ENCODE measurements around the gene RCVRN.
"Not testable (repeated sequence)": the region's sequence is repeated elsewhere in the genome, so short reads cannot be mapped to it uniquely, and the experiment has no call there.

Gene RCVRN

GRCh38 chr17:9922012-9922848 is 17.2 kb upstream of the RCVRN start:
- Histone ChIP-seq H3K79me2 (ENCODE audit: insufficient read depth, low read length) (no peaks in the 10 kb centered on the region), H3K4me1 (ENCODE audit: insufficient read depth, low read length, poor library complexity, severe bottlenecking) (no peaks in the 10 kb centered on the region), H3F3A (ENCODE audit: low read depth) (no peaks in the 10 kb centered on the region), H3K9ac (ENCODE audit: low read depth, low read length, poor library complexity, severe bottlenecking) (no peak overlapping the region), H3K36me3 (ENCODE audit: insufficient read depth, low read length) (peaks cover 51% of the 10 kb centered on the region; the same call in 1 of the 2 replicates), H3K9me2 (replicated peaks; ENCODE audit: low read depth, low read length) (no peaks in the 10 kb centered on the region), H3K4me2 (ENCODE audit: low read depth, low read length, poor library complexity, severe bottlenecking) (no peak overlapping the region), H3K4me3 (ENCODE audit: low read length, poor library complexity, severe bottlenecking) (no peak overlapping the region), H4K20me1 (ENCODE audit: insufficient read depth, low read length, poor library complexity, severe bottlenecking) (no peaks in the 10 kb centered on the region), H3K27me3 (ENCODE audit: insufficient read depth, low read length, poor library complexity, severe bottlenecking) (no peaks in the 10 kb centered on the region), H2AFZ (ENCODE audit: low read length) (no peak overlapping the region), H3K9me3 (ENCODE audit: insufficient read depth, low read depth, low read length) (no peaks in the 10 kb centered on the region)
- TF ChIP-seq EZH2phosphoT487 (IDR thresholded peaks at IDR 0.05; ENCODE audit: borderline replicate concordance) = no peak
- TF ChIP-seq CTCF (conservative IDR thresholded peaks at IDR 0.05; ENCODE audit: low read length) = no peak

GRCh38 chr17:9921216-9921615 is 16.1 kb upstream of the RCVRN start:
- H3K9me3 ChIP-seq (ENCODE audit: insufficient read depth, low read depth, low read length); H2AFZ ChIP-seq (ENCODE audit: low read length); H3K4me1 ChIP-seq (ENCODE audit: insufficient read depth, low read length, poor library complexity, severe bottlenecking); H3K79me2 ChIP-seq (ENCODE audit: insufficient read depth, low read length); H4K20me1 ChIP-seq (ENCODE audit: insufficient read depth, low read length, poor library complexity, severe bottlenecking); H3K9ac ChIP-seq (ENCODE audit: low read depth, low read length, poor library complexity, severe bottlenecking); H3F3A ChIP-seq (ENCODE audit: low read depth); H3K4me2 ChIP-seq (ENCODE audit: low read depth, low read length, poor library complexity, severe bottlenecking); H3K27me3 ChIP-seq (ENCODE audit: insufficient read depth, low read length, poor library complexity, severe bottlenecking); H3K9me2 ChIP-seq (replicated peaks; ENCODE audit: low read depth, low read length); H3K4me3 ChIP-seq (ENCODE audit: low read length, poor library complexity, severe bottlenecking): not testable (repeated sequence)
- peaks cover 55% of the 10 kb centered on the region; the same call in 1 of the 2 replicates for H3K36me3 ChIP-seq (ENCODE audit: insufficient read depth, low read length)

- Histone ChIP-seq H3K27me3 (ENCODE audit: insufficient read depth, low read length, poor library complexity, severe bottlenecking) (no peaks in the 10 kb centered on the region), H2AFZ (ENCODE audit: low read length) (no peak overlapping the region), H3F3A (ENCODE audit: low read depth) (no peaks in the 10 kb centered on the region), H3K9me2 (replicated peaks; ENCODE audit: low read depth, low read length) (no peaks in the 10 kb centered on the region), H3K36me3 (ENCODE audit: insufficient read depth, low read length) (peaks cover 58% of the 10 kb centered on the region; the same call in 1 of the 2 replicates), H3K79me2 (ENCODE audit: insufficient read depth, low read length) (no peaks in the 10 kb centered on the region), H3K9ac (ENCODE audit: low read depth, low read length, poor library complexity, severe bottlenecking) (no peak overlapping the region), H4K20me1 (ENCODE audit: insufficient read depth, low read length, poor library complexity, severe bottlenecking) (no peaks in the 10 kb centered on the region), H3K9me3 (ENCODE audit: insufficient read depth, low read depth, low read length) (no peaks in the 10 kb centered on the region), H3K4me1 (ENCODE audit: insufficient read depth, low read length, poor library complexity, severe bottlenecking) (no peaks in the 10 kb centered on the region), H3K4me3 (ENCODE audit: low read length, poor library complexity, severe bottlenecking) (no peak overlapping the region), H3K4me2 (ENCODE audit: low read depth, low read length, poor library complexity, severe bottlenecking) (no peak overlapping the region)
- no peak for TF ChIP-seq EZH2phosphoT487 (IDR thresholded peaks at IDR 0.05; ENCODE audit: borderline replicate concordance)
- TF ChIP-seq CTCF (conservative IDR thresholded peaks at IDR 0.05; ENCODE audit: low read length) = no peak
Measured at GRCh38 chr17:9918804-9919352, 13.8 kb upstream of the RCVRN start.

Measured in Loucy (cell line).